ENCODE results near the gene PIEZO2.

Gene PIEZO2

DNA sequence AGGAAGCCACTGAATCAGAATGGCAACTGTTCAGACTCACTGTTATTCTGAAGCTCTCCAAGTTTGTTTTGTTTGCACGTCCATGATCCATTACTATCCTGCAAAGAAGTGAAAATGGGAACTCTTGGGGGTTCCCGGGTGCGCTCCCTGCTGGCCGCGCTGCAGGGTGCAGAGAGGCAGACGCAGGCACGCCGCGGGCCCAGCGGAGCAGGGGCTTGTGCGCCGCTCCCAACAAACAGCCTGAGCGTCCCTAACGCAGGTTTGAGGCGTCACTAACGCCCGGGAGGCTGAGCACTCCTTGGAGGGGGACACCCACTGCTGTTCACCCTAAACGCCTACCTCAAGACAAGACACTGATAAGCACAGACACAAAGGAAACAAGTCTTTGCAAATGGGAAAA lies 14.3 kb upstream of the PIEZO2 start:
- no peak for TF ChIP-seq ZNF366 (tag by site-specific recombination; conservative IDR thresholded peaks at IDR 0.05)
- TF ChIP-seq SETDB1 (IDR thresholded peaks at IDR 0.05; ENCODE audit: insufficient read length, low read length): no peak
- TF ChIP-seq, protein P1, sequence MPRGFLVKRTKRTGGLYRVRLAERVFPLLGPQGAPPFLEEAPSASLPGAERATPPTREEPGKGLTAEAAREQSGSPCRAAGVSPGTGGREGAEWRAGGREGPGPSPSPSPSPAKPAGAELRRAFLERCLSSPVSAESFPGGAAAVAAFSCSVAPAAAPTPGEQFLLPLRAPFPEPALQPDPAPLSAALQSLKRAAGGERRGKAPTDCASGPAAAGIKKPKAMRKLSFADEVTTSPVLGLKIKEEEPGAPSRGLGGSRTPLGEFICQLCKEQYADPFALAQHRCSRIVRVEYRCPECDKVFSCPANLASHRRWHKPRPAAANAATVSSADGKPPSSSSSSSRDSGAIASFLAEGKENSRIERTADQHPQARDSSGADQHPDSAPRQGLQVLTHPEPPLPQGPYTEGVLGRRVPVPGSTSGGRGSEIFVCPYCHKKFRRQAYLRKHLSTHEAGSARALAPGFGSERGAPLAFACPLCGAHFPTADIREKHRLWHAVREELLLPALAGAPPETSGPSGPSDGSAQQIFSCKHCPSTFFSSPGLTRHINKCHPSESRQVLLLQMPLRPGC (tag by site-specific recombination; IDR thresholded peaks at IDR 0.05): no peak
- TF ChIP-seq ZNF561 (tag by site-specific recombination; IDR thresholded peaks at IDR 0.05; ENCODE audit: borderline replicate concordance): no peak
- no peak for TF ChIP-seq ZNF354C (tag by site-specific recombination; IDR thresholded peaks at IDR 0.05; ENCODE audit: borderline replicate concordance, low read depth)
- TF ChIP-seq ZNF404 (tag by site-specific recombination; IDR thresholded peaks at IDR 0.05): no peak
- no peak for TF ChIP-seq SCRT2 (tag by site-specific recombination; IDR thresholded peaks at IDR 0.05)
- no peak for TF ChIP-seq ZNF157 (tag by site-specific recombination; IDR thresholded peaks at IDR 0.05)
- TF ChIP-seq ZBTB21 (tag by site-specific recombination; IDR thresholded peaks at IDR 0.05): no peak
- TF ChIP-seq, protein P2, sequence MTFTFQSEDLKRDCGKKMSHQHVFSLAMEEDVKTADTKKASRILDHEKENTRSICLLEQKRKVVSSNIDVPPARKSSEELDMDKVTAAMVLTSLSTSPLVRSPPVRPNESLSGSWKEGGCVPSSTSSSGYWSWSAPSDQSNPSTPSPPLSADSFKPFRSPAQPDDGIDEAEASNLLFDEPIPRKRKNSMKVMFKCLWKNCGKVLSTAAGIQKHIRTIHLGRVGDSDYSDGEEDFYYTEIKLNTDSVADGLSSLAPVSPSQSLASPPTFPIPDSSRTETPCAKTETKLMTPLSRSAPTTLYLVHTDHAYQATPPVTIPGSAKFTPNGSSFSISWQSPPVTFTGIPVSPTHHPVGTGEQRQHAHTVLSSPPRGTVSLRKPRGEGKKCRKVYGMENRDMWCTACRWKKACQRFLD (tag by site-specific recombination; IDR thresholded peaks at IDR 0.05): no peak
- TF ChIP-seq ZNF140 (tag by site-specific recombination; IDR thresholded peaks at IDR 0.05): no peak
- TF ChIP-seq, protein P3, sequence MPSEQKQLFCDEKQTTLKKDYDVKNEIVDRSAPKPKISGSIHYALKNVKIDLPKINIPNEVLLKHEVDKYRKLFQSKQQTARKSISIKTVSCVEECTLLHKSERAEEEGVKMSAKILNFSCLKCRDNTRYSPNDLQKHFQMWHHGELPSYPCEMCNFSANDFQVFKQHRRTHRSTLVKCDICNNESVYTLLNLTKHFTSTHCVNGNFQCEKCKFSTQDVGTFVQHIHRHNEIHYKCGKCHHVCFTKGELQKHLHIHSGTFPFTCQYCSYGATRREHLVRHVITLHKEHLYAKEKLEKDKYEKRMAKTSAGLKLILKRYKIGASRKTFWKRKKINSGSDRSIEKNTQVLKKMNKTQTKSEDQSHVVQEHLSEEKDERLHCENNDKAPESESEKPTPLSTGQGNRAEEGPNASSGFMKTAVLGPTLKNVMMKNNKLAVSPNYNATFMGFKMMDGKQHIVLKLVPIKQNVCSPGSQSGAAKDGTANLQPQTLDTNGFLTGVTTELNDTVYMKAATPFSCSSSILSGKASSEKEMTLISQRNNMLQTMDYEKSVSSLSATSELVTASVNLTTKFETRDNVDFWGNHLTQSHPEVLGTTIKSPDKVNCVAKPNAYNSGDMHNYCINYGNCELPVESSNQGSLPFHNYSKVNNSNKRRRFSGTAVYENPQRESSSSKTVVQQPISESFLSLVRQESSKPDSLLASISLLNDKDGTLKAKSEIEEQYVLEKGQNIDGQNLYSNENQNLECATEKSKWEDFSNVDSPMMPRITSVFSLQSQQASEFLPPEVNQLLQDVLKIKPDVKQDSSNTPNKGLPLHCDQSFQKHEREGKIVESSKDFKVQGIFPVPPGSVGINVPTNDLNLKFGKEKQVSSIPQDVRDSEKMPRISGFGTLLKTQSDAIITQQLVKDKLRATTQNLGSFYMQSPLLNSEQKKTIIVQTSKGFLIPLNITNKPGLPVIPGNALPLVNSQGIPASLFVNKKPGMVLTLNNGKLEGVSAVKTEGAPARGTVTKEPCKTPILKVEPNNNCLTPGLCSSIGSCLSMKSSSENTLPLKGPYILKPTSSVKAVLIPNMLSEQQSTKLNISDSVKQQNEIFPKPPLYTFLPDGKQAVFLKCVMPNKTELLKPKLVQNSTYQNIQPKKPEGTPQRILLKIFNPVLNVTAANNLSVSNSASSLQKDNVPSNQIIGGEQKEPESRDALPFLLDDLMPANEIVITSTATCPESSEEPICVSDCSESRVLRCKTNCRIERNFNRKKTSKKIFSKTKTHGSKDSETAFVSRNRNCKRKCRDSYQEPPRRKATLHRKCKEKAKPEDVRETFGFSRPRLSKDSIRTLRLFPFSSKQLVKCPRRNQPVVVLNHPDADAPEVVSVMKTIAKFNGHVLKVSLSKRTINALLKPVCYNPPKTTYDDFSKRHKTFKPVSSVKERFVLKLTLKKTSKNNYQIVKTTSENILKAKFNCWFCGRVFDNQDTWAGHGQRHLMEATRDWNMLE (tag by site-specific recombination; conservative IDR thresholded peaks at IDR 0.05; ENCODE audit: low read depth): no peak
- TF ChIP-seq, protein P4, sequence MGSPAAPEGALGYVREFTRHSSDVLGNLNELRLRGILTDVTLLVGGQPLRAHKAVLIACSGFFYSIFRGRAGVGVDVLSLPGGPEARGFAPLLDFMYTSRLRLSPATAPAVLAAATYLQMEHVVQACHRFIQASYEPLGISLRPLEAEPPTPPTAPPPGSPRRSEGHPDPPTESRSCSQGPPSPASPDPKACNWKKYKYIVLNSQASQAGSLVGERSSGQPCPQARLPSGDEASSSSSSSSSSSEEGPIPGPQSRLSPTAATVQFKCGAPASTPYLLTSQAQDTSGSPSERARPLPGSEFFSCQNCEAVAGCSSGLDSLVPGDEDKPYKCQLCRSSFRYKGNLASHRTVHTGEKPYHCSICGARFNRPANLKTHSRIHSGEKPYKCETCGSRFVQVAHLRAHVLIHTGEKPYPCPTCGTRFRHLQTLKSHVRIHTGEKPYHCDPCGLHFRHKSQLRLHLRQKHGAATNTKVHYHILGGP (tag by site-specific recombination; IDR thresholded peaks at IDR 0.05): no peak
- TF ChIP-seq ZBTB7A (tag by site-specific recombination; IDR thresholded peaks at IDR 0.05; ENCODE audit: low read depth): no peak
- no peak for TF ChIP-seq TCF7L2 (IDR thresholded peaks at IDR 0.05; ENCODE audit: borderline replicate concordance, low read depth, low read length)
- no peak for TF ChIP-seq ZNF473 (tag by site-specific recombination; IDR thresholded peaks at IDR 0.05)
- TF ChIP-seq ZNF184 (tag by site-specific recombination; IDR thresholded peaks at IDR 0.05): no peak
- TF ChIP-seq, protein P5, sequence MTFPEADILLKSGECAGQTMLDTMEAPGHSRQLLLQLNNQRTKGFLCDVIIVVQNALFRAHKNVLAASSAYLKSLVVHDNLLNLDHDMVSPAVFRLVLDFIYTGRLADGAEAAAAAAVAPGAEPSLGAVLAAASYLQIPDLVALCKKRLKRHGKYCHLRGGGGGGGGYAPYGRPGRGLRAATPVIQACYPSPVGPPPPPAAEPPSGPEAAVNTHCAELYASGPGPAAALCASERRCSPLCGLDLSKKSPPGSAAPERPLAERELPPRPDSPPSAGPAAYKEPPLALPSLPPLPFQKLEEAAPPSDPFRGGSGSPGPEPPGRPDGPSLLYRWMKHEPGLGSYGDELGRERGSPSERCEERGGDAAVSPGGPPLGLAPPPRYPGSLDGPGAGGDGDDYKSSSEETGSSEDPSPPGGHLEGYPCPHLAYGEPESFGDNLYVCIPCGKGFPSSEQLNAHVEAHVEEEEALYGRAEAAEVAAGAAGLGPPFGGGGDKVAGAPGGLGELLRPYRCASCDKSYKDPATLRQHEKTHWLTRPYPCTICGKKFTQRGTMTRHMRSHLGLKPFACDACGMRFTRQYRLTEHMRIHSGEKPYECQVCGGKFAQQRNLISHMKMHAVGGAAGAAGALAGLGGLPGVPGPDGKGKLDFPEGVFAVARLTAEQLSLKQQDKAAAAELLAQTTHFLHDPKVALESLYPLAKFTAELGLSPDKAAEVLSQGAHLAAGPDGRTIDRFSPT (tag by site-specific recombination; IDR thresholded peaks at IDR 0.05): no peak
- no peak overlapping the region for H3K27ac ChIP-seq (ENCODE audit: extremely low read depth, low read depth, low read length)
- no peaks in the 10 kb centered on the region for H3K4me1 ChIP-seq (ENCODE audit: control insufficient read depth, insufficient read depth, low read length)
- ChIA-PET CTCF (interaction anchor here (0.9 to 2.4 kb wide), 3 partner anchors 10 to 355 kb away, joined by 3 to 9 read pairs (median 4); no protein-coding TSS in a partner anchor), POLR2A (interaction anchor here (0.6 kb wide), 1 partner anchor 369 kb away, joined by 3 read pairs; no protein-coding TSS in a partner anchor)
- no peaks in the 10 kb centered on the region for H3K36me3 ChIP-seq (ENCODE audit: control insufficient read depth in 2 of 2, insufficient read depth in 1 of 2, low read length in 2 of 2)
- no peaks in the 10 kb centered on the region for H3K9me3 ChIP-seq (ENCODE audit: control insufficient read depth, insufficient read depth, low read depth, low read length)
- no peak overlapping the region for H3K4me3 ChIP-seq (ENCODE audit: low read depth, low read length)
